HepG2 (cell line): ENCODE measurements around the gene CRIP1. TPM values are rescaled to one million over a fixed set of nuclear protein-coding genes. Genes with fewer than 3 reads are reported as not detected.

ENCODE experiments used
- ETV6 ChIP-seq: sonication (generic); formaldehyde crosslinking; conservative IDR thresholded peaks from 2 replicates; pipeline ENCODE4 v1.4.0; 2020; ENCODE audit warnings: missing genetic modification reagents
- MAZ ChIP-seq, 2 experiments: sonication (generic) in 1 of 2; formaldehyde crosslinking in 1 of 2; IDR thresholded peaks; 2 replicates each; pipeline versions ENCODE4 v1.5.0 to v1.6.1; 2012 to 2020; ENCODE audit warnings: low read depth in 2 of 2, mild to moderate bottlenecking in 2 of 2, borderline replicate concordance in 1 of 2, improper control_type of control experiment in 1 of 2, low read length in 1 of 2, missing genetic modification reagents in 1 of 2, moderate library complexity in 1 of 2
- NFATC3 ChIP-seq: sonication (generic); formaldehyde crosslinking; IDR thresholded peaks from 2 replicates; pipeline ENCODE4 v1.5.1; 2020; ENCODE audit warnings: mild to moderate bottlenecking, missing genetic modification reagents
- ONECUT2 ChIP-seq: sonication (generic); formaldehyde crosslinking; IDR thresholded peaks from 2 replicates; pipeline ENCODE4 v1.4.0; 2020; ENCODE audit warnings: missing genetic modification reagents
- PREB ChIP-seq: sonication (generic); formaldehyde crosslinking; IDR thresholded peaks from 2 replicates; pipeline ENCODE4 v1.4.0; 2020; ENCODE audit warnings: missing genetic modification reagents
- SMAD1 ChIP-seq: sonication (generic); formaldehyde crosslinking; IDR thresholded peaks from 2 replicates; pipeline ENCODE4 v1.4.0; 2020; ENCODE audit warnings: missing genetic modification reagents, low read depth, mild to moderate bottlenecking, borderline replicate concordance
- SP140L ChIP-seq: sonication (generic); formaldehyde crosslinking; IDR thresholded peaks from 2 replicates; pipeline ENCODE4 v1.4.0; 2020; ENCODE audit warnings: missing genetic modification reagents, borderline replicate concordance
- XBP1 ChIP-seq: sonication (generic); formaldehyde crosslinking; IDR thresholded peaks from 2 replicates; pipeline ENCODE4 v1.5.0; 2020; ENCODE audit warnings: missing genetic modification reagents
- ZBTB42 ChIP-seq: sonication (generic); formaldehyde crosslinking; IDR thresholded peaks from 2 replicates; pipeline ENCODE4 v1.5.0; 2020; ENCODE audit warnings: mild to moderate bottlenecking, missing genetic modification reagents
- ZC3H13 ChIP-seq: sonication (generic); formaldehyde crosslinking; IDR thresholded peaks from 2 replicates; pipeline ENCODE4 v1.8.1; 2023; ENCODE audit warnings: mild to moderate bottlenecking, missing genetic modification reagents, moderate library complexity
- ZFP82 ChIP-seq: sonication (generic); formaldehyde crosslinking; IDR thresholded peaks from 2 replicates; pipeline ENCODE4 v1.5.1; 2020; ENCODE audit warnings: mild to moderate bottlenecking, missing genetic modification reagents, borderline replicate concordance
- ZNF264 ChIP-seq: sonication (generic); formaldehyde crosslinking; IDR thresholded peaks from 2 replicates; pipeline ENCODE4 v1.4.0; 2020; ENCODE audit warnings: missing genetic modification reagents
- ZNF282 ChIP-seq: fragments of 450-650 bp; IDR thresholded peaks from 2 replicates; pipeline ENCODE4 v1.6.1; 2018; ENCODE audit not compliant: partially characterized antibody
- ZNF343 ChIP-seq: sonication (generic); formaldehyde crosslinking; IDR thresholded peaks from 2 replicates; pipeline ENCODE4 v1.4.0; 2020; ENCODE audit warnings: mild to moderate bottlenecking, missing genetic modification reagents
- ZNF350 ChIP-seq: sonication (generic); formaldehyde crosslinking; IDR thresholded peaks from 2 replicates; pipeline ENCODE4 v1.4.0; 2020; ENCODE audit warnings: mild to moderate bottlenecking, low read depth, missing genetic modification reagents, borderline replicate concordance
- ZNF44 ChIP-seq: sonication (generic); formaldehyde crosslinking; IDR thresholded peaks from 2 replicates; pipeline ENCODE4 v1.5.1; 2020; ENCODE audit warnings: mild to moderate bottlenecking, missing genetic modification reagents
- ZNF550 ChIP-seq: sonication (generic); formaldehyde crosslinking; IDR thresholded peaks from 2 replicates; pipeline ENCODE4 v1.4.0; 2020; ENCODE audit warnings: mild to moderate bottlenecking, missing genetic modification reagents, borderline replicate concordance
- ZNF784 ChIP-seq: sonication (generic); formaldehyde crosslinking; IDR thresholded peaks from 2 replicates; pipeline ENCODE4 v1.5.1; 2020; ENCODE audit warnings: missing genetic modification reagents, mild to moderate bottlenecking, borderline replicate concordance
- ZXDC ChIP-seq: sonication (generic); formaldehyde crosslinking; IDR thresholded peaks from 2 replicates; pipeline ENCODE4 v1.5.0; 2020; ENCODE audit warnings: mild to moderate bottlenecking, missing genetic modification reagents
- polyA plus RNA-seq, 8 experiments: library from polyadenylated mRNA; depleted of rRNA in 3 of 8; stranded (reverse) in 7 of 8; unstranded in 1 of 8; fragments of >200 nt; fragmentation: Illumina TruSeq in 4 of 8; extraction: Trizol in 4 of 8; gene quantifications; 2 replicates each; pipeline versions ENCODE4 v1.2.1 to v1.2.3, GENCODE V29; 2011 to 2016; ENCODE audit warnings: low read depth in 4 of 8, missing spikeins in 1 of 8, mixed read lengths in 1 of 8; ENCODE audit not compliant: insufficient read depth in 1 of 8
- total RNA-seq, 5 experiments: library from RNA; depleted of rRNA; stranded (reverse); fragments of >200 nt; fragmentation: Illumina TruSeq; extraction: Trizol; gene quantifications; 2 replicates each; pipeline ENCODE4 v1.2.3, GENCODE V29; 2016; ENCODE audit warnings: low read depth in 1 of 5
- TF ChIP-seq, protein P1 (sequence below), 2 experiments: sonication (generic) in 1 of 2; formaldehyde crosslinking in 1 of 2; IDR thresholded peaks; 2 replicates each; pipeline versions ENCODE4 v1.5.1 to v1.6.1; 2011 to 2020; ENCODE audit warnings: borderline replicate concordance in 1 of 2, low read depth in 1 of 2, low read length in 1 of 2, mild to moderate bottlenecking in 1 of 2, missing genetic modification reagents in 1 of 2, moderate library complexity in 1 of 2
- TF ChIP-seq, protein P2 (sequence below): sonication (generic); formaldehyde crosslinking; IDR thresholded peaks from 2 replicates; pipeline ENCODE4 v1.4.0; 2020; ENCODE audit warnings: mild to moderate bottlenecking, missing genetic modification reagents

CRIP1 gene
- total and polyA plus RNA-seq, 2 of the 13 experiments (the other 11 are each of a cell fraction or from before 2014, with no cell fraction given): 53.9 to 59.5 TPM

DNA sequence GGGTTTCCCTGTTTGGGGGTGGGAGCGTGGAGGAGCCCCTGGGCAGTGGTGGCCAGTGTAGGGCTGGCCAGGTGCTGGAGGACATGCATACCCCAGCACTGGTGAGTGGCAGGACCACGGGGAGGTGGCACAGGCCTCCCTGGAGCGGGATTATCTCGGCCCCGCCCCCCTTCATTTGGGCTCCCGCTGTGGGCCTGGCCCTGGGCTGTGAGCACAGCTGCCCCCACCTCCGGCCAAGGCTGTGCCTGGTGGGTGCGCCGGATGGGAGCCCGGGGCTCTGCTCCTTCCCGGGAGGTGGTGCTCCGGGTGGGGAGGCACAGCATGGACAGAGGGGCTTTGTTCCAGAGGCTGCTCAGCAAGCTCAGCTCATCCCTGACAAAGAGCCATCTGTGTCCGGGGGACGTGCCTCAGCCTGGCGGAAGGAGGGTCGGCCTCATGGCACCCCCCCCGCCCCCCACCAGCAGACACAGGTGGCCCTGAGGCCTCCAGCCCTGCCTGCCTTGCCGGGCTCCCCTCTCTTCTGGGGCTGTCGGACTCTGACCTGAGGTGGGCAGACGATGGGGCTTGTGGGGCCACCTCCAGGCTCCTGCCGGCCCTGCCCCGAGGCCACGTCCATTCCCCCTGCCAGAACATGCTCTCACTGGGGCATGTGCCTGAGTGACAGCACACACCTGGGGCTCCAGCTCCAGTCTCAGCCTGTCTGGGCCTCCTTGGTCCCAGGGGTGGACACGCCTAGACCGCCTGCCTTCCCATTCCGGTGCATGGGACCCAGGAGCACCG, 12.8 kb downstream of the CRIP1 start (continued):
- TF ChIP-seq SMAD1 (CRISPR knock-in tag) (peak; percentile 73; the same call in 1 of the 2 replicates), MAZ (IDR thresholded peaks at IDR 0.05; ENCODE audit: borderline replicate concordance, low read depth, low read length) (no peak), MAZ (CRISPR knock-in tag; IDR thresholded peaks at IDR 0.05; ENCODE audit: low read depth) (peak; percentile 89), ZBTB42 (CRISPR knock-in tag) (no peak), ZNF282 (no peak), PREB (CRISPR knock-in tag) (no peak), ZNF784 (peak; percentile 59; the same call in 1 of the 2 replicates), ONECUT2 (CRISPR knock-in tag) (no peak), ZFP82 (CRISPR knock-in tag) (no peak), ZC3H13 (peak; percentile 84; the same call in 1 of the 2 replicates), ZNF264 (CRISPR knock-in tag) (peak; percentile 70; the same call in 1 of the 2 replicates), XBP1 (CRISPR knock-in tag) (no peak), ZNF350 (peak; percentile 50; the same call in 1 of the 2 replicates), ZNF44 (no peak), ZXDC (CRISPR knock-in tag) (no peak), ZNF343 (CRISPR knock-in tag) (peak; percentile 74), ETV6 (0 out of 2 replicates have a peak, but pooled peaks have one; percentile 18), SP140L (CRISPR knock-in tag) (no peak), ZNF550 (CRISPR knock-in tag) (no peak), NFATC3 (CRISPR knock-in tag) (no peak)
- TF ChIP-seq, protein P1, sequence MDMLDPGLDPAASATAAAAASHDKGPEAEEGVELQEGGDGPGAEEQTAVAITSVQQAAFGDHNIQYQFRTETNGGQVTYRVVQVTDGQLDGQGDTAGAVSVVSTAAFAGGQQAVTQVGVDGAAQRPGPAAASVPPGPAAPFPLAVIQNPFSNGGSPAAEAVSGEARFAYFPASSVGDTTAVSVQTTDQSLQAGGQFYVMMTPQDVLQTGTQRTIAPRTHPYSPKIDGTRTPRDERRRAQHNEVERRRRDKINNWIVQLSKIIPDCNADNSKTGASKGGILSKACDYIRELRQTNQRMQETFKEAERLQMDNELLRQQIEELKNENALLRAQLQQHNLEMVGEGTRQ (IDR thresholded peaks at IDR 0.05; ENCODE audit: low read depth, low read length): no peak
- TF ChIP-seq, protein P1 (CRISPR knock-in tag; IDR thresholded peaks at IDR 0.05; ENCODE audit: borderline replicate concordance): no peak
- TF ChIP-seq, protein P2, sequence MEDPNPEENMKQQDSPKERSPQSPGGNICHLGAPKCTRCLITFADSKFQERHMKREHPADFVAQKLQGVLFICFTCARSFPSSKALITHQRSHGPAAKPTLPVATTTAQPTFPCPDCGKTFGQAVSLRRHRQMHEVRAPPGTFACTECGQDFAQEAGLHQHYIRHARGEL (CRISPR knock-in tag): no peak
